HG02938 (cell line): ENCODE results near the gene C16orf96.

Experiments used
- ATAC-seq: cut with Tn5 transposase; IDR thresholded peaks from one replicate; pipeline ENCODE4 v1.9.1; 2021; ENCODE audit warnings: mild to moderate bottlenecking, moderate library complexity; ENCODE audit not compliant: unreplicated experiment

Gene C16orf96

DNA sequence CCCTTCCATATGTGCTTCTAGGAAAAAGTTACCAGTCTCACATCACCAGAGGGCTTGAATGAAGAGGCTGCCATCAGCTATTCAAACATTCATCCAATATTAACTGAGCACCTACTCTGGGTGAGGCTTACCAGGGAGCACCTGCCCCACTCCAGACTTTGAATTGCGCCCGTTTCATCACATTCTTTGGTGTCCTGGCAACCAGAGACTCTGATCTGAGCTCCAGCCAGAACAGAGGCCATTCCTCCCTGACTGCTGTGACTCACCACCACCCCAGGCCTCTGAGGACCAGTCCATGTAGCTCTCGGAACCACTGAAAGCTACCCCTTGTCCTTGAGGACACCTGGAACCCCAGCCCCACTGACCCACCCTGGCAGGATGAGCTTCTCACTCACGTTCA is at the start of gene C16orf96:
Gene C16orf96 (plus strand): TSS at position 229 of the 400 bp plus-strand sequence. CDS start 150 bp downstream, at position 379.
- ATAC-seq, result no peak

GRCh38 chr16:4506450-4506849 is 49.7 kb upstream of the C16orf96 start:
- ATAC-seq, result no peak

DNA sequence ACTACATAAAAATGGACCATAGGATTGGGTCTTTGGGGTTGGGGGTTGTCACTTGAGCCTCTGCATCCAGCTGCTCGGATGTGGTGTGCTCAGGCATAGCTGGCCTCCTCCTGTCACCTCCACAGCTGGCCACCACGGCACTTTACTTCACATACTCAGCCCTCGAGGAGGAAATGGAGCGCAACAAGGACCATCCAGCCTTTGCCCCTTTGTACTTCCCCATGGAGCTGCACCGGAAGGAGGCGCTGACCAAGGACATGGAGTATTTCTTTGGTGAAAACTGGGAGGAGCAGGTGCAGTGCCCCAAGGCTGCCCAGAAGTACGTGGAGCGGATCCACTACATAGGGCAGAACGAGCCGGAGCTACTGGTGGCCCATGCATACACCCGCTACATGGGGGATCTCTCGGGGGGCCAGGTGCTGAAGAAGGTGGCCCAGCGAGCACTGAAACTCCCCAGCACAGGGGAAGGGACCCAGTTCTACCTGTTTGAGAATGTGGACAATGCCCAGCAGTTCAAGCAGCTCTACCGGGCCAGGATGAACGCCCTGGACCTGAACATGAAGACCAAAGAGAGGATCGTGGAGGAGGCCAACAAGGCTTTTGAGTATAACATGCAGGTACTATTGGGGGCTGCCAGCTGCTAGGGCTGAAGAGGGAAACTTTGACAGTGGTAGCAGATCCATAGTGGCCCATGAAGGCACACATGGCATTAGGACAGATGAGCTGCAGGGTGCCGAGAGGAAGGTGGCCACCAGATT is 48.4 kb upstream of the C16orf96 start:
- ATAC-seq, result no peak

DNA sequence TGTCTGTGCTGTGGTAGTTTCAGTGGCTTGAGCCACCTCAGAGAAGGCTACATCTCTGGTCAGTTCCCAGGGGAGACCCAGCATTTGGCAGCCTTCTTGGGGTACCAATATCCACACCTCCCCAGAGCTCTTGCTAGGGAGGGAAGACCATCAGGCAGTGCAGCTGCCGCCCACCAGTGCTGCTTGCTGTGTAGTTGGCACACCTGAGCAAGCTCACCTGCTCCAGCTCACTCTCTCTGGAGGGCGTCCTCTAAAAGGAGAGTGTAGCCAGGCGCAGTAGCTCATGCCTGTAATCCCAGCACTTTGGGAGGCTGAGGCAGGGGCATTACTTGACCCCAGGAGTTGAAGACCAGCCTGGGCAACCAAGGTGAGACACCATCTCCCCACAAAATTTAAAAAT is 47.3 kb upstream of the C16orf96 start:
- no peak for ATAC-seq

DNA sequence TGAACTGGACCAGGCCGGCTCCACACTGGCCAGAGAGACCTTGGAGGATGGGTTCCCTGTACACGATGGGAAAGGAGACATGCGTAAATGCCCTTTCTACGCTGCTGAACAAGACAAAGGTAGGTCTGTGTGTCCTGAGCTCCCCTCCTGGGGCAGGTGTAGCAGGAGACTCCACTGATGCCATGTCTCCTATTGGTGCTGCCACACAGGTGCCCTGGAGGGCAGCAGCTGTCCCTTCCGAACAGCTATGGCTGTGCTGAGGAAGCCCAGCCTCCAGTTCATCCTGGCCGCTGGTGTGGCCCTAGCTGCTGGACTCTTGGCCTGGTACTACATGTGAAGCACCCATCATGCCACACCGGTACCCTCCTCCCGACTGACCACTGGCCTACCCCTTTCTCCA is 46.7 kb upstream of the C16orf96 start:
- ATAC-seq, result no peak

- ATAC-seq, result no peak
Measured at GRCh38 chr16:4510131-4510530, 46.0 kb upstream of the C16orf96 start.

- ATAC-seq, result no peak
Measured at GRCh38 chr16:4510747-4511426, 45.3 kb upstream of the C16orf96 start.

GRCh38 chr16:4511441-4512082 is 44.6 kb upstream of the C16orf96 start:
- ATAC-seq, result no peak

- ATAC-seq, result no peak
Measured at GRCh38 chr16:4512473-4512872, 43.7 kb upstream of the C16orf96 start.

- ATAC-seq, result no peak
Measured at GRCh38 chr16:4513086-4513860, 42.9 kb upstream of the C16orf96 start.

- ATAC-seq, result no peak
Measured at GRCh38 chr16:4513881-4514280, 42.3 kb upstream of the C16orf96 start.

- no peak for ATAC-seq
Measured at GRCh38 chr16:4514606-4515005, 41.5 kb upstream of the C16orf96 start.

GRCh38 chr16:4515611-4516233 is 40.4 kb upstream of the C16orf96 start:
- ATAC-seq, result no peak

DNA sequence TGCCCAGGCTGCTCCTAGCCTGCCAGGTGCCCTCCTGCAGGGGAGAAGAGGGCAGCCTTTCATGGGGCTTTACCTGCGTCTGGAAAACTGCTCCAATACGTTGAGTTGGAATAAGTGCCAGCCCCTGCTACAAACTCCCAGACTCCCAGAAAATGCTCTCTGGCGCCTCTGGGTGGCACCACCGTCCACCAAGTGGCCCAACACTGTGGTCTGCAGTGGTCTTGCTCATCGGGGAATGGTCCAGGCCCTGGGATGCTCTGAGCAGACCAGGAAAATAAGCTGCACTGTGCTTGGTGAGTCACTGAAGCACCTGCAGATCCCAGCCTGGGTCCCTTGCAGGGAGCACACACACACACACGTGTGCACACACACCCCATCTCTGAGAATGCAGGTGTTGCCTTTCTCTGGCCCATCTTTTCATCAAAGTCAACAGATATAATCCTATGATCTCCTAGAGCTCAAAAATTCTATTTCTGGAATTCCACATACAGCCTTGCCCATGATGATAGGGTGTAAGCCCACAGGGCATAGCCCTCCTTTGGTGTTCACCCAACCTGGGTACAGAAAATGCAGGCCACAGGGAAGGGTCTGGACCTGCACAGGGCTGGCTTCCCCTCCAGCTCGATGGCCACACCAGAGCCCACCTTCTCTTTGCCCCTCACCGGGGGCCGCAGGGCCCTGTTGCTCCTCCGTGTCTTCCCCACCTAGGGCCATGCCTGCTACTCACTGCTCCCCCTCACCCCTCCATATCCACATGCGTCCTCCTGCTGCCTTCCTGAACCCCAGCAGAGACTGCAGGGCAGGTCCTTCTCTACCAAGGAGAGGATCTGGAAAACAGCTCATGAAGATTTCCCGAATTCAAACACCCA is 38.1 kb upstream of the C16orf96 start:
- no peak for ATAC-seq

DNA sequence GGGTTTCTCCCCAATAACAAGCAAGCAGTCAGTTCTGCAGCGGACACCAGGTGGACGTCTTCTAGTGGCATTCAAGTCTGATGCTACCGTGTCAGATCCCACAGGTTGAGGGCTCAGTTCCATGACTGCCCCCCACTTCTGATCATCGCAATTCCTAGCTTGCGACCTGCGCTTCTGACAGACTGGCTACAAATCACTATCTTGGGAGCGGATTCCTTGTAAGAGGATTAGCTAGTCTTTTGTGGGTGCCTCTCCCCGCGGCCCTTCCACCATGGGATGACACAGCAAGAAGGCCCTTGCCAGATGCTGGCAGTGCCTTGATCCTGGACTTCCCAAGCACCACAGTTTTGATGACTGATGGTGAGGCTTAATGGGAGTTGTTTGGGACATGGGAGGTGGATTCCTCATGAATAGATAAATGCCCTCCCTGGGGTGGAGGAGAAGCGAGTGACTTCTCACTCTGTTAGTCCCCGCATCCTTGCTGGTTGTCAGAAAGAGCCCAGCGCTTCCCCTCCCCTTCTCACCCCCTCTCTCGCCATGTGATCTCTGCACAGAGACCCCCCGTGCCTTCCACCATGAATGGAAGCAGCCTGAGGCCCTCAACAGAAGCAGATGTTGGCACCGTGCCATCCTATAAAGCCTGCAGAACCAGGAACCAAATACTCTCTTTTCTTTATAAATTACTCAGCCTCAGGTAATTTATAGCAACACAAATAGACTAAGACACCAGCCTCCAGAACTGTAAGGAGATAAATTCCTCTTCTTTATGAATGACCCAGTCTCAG is 36.7 kb upstream of the C16orf96 start:
- no peak for ATAC-seq

DNA sequence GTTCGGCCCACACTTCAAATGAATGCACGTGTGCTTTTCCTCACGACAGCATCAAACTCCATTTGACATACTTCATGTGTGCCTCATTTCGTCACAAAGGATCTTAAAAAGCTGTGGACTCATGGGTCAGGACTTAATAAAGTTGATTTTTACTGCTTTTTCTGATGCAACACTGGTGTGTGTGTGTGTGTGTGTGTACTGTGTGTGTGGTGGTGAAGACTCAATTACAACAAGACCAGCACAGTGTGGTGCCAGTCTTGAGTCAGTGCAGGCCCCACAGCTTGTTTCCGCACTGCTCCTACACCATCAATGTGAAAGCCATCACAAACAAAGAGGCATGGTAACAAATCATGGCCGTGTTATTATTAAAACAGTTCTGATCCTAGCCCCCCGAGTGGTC is 35.2 kb upstream of the C16orf96 start:
- ATAC-seq, result no peak

- ATAC-seq, result no peak
Measured at GRCh38 chr16:4522051-4522581, 34.0 kb upstream of the C16orf96 start.

- ATAC-seq, result no peak
Measured at GRCh38 chr16:4523686-4524085, 32.5 kb upstream of the C16orf96 start.

DNA sequence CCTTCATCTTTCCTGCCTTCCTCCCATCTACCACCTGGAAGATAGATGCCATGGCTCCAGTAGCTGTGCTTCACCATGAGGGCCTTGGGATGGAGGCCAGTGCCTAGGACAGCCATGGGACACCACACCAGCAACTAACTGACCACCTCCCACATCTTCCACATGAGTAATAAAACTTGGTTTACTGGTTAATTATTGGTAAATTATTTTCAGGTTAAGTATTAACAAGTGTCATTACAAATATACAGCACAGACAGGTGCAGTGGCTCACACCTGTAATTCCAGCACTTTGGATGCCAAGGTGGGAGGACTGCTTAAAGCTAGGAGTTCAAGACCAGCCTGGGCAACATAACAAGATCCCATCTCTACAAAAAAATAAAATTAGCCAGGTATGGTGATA is 31.6 kb upstream of the C16orf96 start:
- ATAC-seq, result no peak
